ENCODE measurements around the gene OSBPL2. TPM values are rescaled to one million over a fixed set of nuclear protein-coding genes. Genes with fewer than 3 reads are reported as not detected.

The OSBPL2 gene
- polyA plus RNA-seq, 1 donor (not counting 4 experiments of a cell fraction or from before 2014, with no cell fraction given) = 15.9 TPM

GRCh38 chr20:62236200-62236599 lies 2.1 kb upstream of the OSBPL2 start:
- no peak overlapping the region for H3K4me2 ChIP-seq (ENCODE audit: control insufficient read depth, extremely low read depth, insufficient read depth, low read depth, low read length)
- no peak overlapping the region for H3K27ac ChIP-seq (ENCODE audit: control insufficient read depth, insufficient read depth, low read length)
- peaks cover 4% of the 10 kb centered on the region for H4K20me1 ChIP-seq (ENCODE audit: control insufficient read depth, extremely low read depth, insufficient read depth, low read length)
- peaks cover 20% of the 10 kb centered on the region for H3K79me2 ChIP-seq (ENCODE audit: control insufficient read depth, insufficient read depth, low read length)
- H3K9ac ChIP-seq (ENCODE audit: control insufficient read depth, extremely low read depth, insufficient read depth, low read length) = no peak overlapping the region
- DNase-seq (ENCODE audit: low read depth, low spot score) = no peak
- peaks cover 24% of the 10 kb centered on the region for H3K4me1 ChIP-seq (ENCODE audit: control insufficient read depth, extremely low read depth, insufficient read depth, low read length)
- H3K9me1 ChIP-seq (ENCODE audit: control insufficient read depth, extremely low read depth, insufficient read depth, low read length) = peaks cover 7% of the 10 kb centered on the region
- dilution Hi-C loops (cut with MboI; ENCODE audit: extremely low pct_ligation_motif_present, low sequenced_read_pairs) = no loop called here
- H3K27me3 ChIP-seq (ENCODE audit: control insufficient read depth, extremely low read depth, insufficient read depth, low read length) = peaks cover 33% of the 10 kb centered on the region
- H3K36me3 ChIP-seq (ENCODE audit: control insufficient read depth in 2 of 2, extremely low read depth in 1 of 2, insufficient read depth in 2 of 2, low read length in 2 of 2) = peaks cover 0 to 5% of the 10 kb centered on the region in 2 experiments
- no peak for TF ChIP-seq EZH2 (IDR thresholded peaks at IDR 0.05; ENCODE audit: low read length)
- TF ChIP-seq CTCF (optimal IDR thresholded peaks at IDR 0.05 in 1 of 3, IDR thresholded peaks at IDR 0.05 in 1 of 3, conservative IDR thresholded peaks at IDR 0.05 in 1 of 3; ENCODE audit: extremely low read depth in 1 of 3, insufficient read depth in 2 of 3, low read length in 3 of 3) = no peak
- peaks cover 4% of the 10 kb centered on the region for H3K9me3 ChIP-seq (ENCODE audit: control insufficient read depth, low read depth, low read length)
- no peak overlapping the region for H3K4me3 ChIP-seq (ENCODE audit: control insufficient read depth in 2 of 3, extremely low read depth in 1 of 3, insufficient read depth in 2 of 3, low read depth in 1 of 3, low read length in 3 of 3)
- no peak for FAIRE-seq
- no peak overlapping the region for H2AFZ ChIP-seq (ENCODE audit: control insufficient read depth, low read length)

- Histone ChIP-seq H3K27ac (ENCODE audit: control insufficient read depth, insufficient read depth, low read length) (no peak overlapping the region), H2AFZ (ENCODE audit: control insufficient read depth, low read length) (no peak overlapping the region), H3K9me3 (ENCODE audit: control insufficient read depth, low read depth, low read length) (peaks cover 4% of the 10 kb centered on the region), H3K36me3 (ENCODE audit: control insufficient read depth in 2 of 2, extremely low read depth in 1 of 2, insufficient read depth in 2 of 2, low read length in 2 of 2) (peaks cover 0 to 5% of the 10 kb centered on the region in 2 experiments), H3K4me2 (ENCODE audit: control insufficient read depth, extremely low read depth, insufficient read depth, low read depth, low read length) (no peak overlapping the region), H3K27me3 (ENCODE audit: control insufficient read depth, extremely low read depth, insufficient read depth, low read length) (peaks cover 28% of the 10 kb centered on the region), H4K20me1 (ENCODE audit: control insufficient read depth, extremely low read depth, insufficient read depth, low read length) (peaks cover 10% of the 10 kb centered on the region), H3K4me3 (ENCODE audit: control insufficient read depth in 2 of 3, extremely low read depth in 1 of 3, insufficient read depth in 2 of 3, low read depth in 1 of 3, low read length in 3 of 3) (no peak overlapping the region), H3K9ac (ENCODE audit: control insufficient read depth, extremely low read depth, insufficient read depth, low read length) (no peak overlapping the region), H3K4me1 (ENCODE audit: control insufficient read depth, extremely low read depth, insufficient read depth, low read length) (peaks cover 32% of the 10 kb centered on the region), H3K9me1 (ENCODE audit: control insufficient read depth, extremely low read depth, insufficient read depth, low read length) (peaks cover 7% of the 10 kb centered on the region), H3K79me2 (ENCODE audit: control insufficient read depth, insufficient read depth, low read length) (peaks cover 23% of the 10 kb centered on the region)
- dilution Hi-C loops (cut with MboI; ENCODE audit: extremely low pct_ligation_motif_present, low sequenced_read_pairs) = no loop called here
- TF ChIP-seq CTCF (optimal IDR thresholded peaks at IDR 0.05 in 1 of 3, IDR thresholded peaks at IDR 0.05 in 1 of 3, conservative IDR thresholded peaks at IDR 0.05 in 1 of 3; ENCODE audit: extremely low read depth in 1 of 3, insufficient read depth in 2 of 3, low read length in 3 of 3) = no peak
- no peak for TF ChIP-seq EZH2 (IDR thresholded peaks at IDR 0.05; ENCODE audit: low read length)
- FAIRE-seq = no peak
- DNase-seq (ENCODE audit: low read depth, low spot score) = no peak
Observed at GRCh38 chr20:62236766-62237513, 1.4 kb upstream of the OSBPL2 start.

Data from keratinocyte (primary cell).